CD4-positive, alpha-beta T cell treated with Interleukin-17A for 4 hours (primary cell): ENCODE measurements around the gene ZBTB7C.

Experiments used
- DNase-seq: peaks from one replicate; pipeline ENCODE4 v3.0.0-alpha.2; 2020; ENCODE audit warnings: mixed read lengths

Gene ZBTB7C

GRCh38 chr18:48387300-48387699, 21.9 kb downstream of the ZBTB7C start:
- DNase-seq: no peak

GRCh38 chr18:48385596-48385995, 23.6 kb downstream of the ZBTB7C start:
- DNase-seq: no peak

DNA sequence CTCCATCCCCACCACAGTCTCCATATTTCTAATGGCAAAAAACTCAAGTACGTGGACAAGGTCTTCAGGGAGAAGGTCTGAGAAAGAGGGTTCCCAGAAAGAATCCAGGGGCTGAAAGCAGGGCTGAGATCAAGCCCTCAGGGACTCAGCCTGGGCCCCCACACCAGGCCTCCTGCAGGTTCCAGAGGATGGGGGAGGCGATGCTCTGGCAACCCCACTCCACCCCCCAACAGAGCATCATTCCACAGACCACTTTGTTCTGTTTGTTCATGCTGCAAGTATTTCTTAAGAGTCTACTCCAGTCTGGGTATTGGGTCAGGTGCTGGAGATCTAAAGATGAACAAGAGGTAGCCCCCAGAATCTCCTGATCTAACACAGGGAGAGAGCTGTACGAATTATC, 32.2 kb downstream of the ZBTB7C start:
- no peak for DNase-seq

DNA sequence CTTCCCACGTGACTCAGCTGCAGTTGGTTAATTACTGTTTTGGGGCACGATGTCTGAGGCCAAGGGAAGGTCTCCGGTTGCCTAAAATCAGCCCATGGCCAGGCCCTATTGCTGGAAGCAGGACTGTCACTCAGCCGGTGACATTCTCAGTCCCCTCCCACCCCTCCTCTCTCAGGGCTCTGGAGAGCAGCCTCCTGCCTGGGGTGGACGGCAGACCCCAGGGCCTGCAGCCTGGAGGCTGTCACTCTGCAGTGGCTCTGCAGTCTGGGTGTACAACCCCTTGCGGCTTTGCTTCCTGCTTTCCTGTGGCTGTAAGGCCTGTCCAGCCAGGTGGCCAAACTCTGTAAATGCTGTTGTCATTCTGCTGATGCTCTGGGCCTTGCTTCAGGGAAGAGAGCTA, 32.8 kb downstream of the ZBTB7C start:
- no peak for DNase-seq

DNA sequence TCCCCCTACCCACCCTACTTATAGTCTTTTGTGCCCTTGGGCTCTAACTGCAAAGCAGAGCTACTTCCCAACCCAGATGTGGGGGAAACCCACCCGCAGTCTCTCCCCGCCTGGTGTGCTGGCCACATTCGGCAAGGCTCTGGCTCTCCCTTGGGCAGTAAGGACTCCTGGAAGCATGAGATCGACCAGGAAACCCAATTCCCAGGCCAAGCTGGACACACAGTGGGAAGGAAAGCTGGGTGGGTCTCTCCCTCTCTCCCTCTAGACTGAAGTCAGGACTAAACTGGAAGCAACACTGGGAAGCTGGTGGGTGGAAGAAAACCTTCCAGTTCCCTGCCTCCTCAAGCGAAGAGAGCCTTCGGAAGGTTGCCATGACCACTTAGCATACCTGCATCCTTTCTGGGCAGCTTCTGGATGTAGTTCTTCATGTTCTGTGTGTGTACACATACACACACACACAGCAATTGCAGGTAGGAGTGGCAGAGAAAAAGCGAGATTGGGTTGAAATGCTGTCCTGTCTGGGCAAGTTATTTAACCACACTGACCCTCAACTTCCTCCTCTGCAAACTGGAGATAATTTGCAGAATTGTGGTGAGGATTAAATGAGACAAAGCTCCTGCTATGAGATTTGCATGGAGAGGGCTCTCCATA, 33.9 kb downstream of the ZBTB7C start:
- no peak for DNase-seq

DNA sequence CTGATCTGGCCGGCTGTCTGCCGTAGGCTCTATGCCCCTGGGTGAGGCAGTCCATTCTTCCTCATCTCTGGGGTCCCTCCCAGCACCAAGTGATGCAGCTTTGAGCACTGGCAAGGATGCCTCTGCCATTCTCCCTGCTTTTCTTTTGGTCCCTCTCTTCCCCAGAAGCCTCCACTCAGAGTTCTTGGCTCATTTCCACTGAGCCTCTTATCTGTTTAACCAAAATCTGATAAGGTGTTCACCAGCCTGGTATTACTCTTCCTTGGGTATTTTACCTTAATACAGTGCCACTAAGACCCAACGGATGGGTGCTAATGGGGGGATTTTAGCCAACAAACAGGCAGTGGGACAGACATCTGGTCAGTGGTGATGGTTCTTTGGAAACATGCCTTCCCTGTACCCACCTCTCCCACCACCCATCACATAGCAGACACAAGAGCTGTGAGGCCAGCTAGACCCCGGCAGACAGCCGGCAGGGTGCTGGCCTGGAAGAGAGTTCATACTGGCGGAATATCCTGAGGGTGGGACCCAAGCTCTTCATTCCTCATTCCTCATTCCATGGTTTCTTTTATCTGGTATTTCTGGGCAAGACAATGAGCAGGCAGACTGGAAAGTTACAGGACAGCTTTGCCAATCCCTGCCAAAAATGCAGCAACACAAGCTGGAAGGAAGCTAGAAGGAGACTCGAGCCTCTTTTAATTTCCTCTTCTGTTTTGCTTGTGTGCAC, 34.6 kb downstream of the ZBTB7C start:
- no peak for DNase-seq

DNA sequence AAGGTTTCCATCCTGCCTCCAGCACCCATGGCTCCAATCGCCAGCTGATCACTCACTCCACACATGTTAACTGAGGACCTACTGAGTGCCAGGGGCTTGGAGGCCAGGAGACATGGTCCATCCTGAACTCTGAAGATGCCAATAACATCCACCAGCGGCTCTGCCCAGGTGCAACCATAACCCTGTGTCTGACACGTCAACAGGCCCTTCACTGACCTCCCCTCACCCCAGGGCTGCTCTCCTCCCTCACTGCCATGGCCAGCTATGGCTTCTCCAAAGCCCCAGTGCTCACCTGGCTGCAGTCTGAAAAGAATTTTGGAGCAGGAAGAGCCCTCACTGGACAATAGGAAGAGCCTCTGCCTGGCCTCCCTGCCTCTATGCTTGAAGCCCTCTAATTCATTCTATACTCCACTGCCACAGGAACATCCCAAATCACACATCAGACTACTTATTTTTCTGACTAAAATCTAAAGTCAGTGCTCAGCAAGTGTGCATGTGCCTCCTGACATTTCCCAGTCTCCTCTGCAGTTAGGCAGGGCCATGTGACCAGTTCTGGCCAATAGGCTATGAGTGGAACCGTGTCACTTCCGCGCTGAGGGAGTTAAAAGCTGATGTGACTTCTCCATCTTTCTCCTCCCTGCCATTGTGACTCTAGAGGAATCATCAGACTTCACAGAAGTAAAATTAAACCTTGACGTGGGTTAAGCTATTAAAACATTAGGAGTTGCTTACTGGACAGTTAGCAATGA, 37.2 kb downstream of the ZBTB7C start:
- DNase-seq: no peak

- DNase-seq: no peak
Observed at GRCh38 chr18:48367557-48367956, 41.6 kb downstream of the ZBTB7C start.

DNA sequence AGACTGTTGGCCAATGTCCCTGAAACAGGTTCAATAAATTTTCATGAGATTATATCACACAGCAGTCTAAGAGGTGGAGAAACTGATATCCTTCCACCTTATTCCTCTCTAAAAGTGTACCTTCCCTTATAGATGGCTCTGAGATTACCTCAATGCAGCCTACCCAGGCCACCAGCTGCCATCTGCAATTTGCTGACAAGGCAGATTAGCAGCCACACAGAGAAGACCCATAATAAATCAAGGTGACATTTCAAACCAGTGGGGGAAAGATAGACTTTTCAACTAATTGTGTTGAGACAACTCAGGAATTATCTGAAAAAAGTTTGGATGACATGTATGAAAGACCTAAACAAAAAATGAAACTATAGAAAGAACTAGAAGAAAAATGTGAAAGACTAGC, 43.2 kb downstream of the ZBTB7C start:
- DNase-seq: no peak

- no peak for DNase-seq
Observed at GRCh38 chr18:48364146-48364545, 45.0 kb downstream of the ZBTB7C start.

- no peak for DNase-seq
Observed at GRCh38 chr18:48363175-48363574, 46.0 kb downstream of the ZBTB7C start.

GRCh38 chr18:48361801-48362200, 47.4 kb downstream of the ZBTB7C start:
- no peak for DNase-seq

- DNase-seq: no peak
Observed at GRCh38 chr18:48360376-48361021, 48.7 kb downstream of the ZBTB7C start.

GRCh38 chr18:48359626-48360025, 49.6 kb downstream of the ZBTB7C start:
- DNase-seq: no peak

- DNase-seq: no peak
Observed at GRCh38 chr18:48358868-48359267, 50.3 kb downstream of the ZBTB7C start.

DNA sequence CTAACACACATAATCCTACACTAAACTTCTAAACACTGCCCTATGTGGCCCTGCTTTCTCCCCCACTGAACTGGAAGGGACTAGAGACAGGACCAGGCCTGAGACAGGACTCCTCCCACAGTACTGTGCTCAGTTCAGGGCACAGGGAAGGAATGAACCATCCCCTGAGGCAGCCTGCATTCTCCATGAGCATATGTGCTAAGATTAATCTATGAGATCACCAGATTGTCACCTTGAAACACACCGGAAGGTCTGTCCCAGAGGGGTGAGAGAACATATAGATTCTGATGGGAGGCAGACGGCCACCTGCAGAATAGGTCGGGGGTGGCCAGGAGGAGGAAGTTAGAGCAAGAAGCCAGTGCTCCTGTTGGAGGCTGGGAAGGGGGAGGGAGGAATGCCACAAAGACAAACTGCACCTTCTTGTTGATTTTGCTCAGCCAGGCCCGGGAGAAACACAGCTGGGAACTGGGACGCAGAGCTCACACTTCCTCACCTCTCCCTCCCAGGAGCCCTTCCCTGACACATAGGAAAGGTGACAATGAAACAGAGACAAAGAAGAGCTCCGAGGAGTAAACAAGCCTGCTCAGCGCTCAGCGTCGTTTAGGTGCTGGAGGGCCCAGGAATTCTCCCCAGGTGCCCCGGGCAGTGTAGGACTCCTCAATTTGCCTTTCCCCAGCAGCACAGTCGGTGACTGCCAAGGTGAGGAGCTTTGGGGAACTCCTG, 52.1 kb downstream of the ZBTB7C start:
- DNase-seq: no peak

GRCh38 chr18:48356151-48356745, 52.9 kb downstream of the ZBTB7C start:
- no peak for DNase-seq

DNA sequence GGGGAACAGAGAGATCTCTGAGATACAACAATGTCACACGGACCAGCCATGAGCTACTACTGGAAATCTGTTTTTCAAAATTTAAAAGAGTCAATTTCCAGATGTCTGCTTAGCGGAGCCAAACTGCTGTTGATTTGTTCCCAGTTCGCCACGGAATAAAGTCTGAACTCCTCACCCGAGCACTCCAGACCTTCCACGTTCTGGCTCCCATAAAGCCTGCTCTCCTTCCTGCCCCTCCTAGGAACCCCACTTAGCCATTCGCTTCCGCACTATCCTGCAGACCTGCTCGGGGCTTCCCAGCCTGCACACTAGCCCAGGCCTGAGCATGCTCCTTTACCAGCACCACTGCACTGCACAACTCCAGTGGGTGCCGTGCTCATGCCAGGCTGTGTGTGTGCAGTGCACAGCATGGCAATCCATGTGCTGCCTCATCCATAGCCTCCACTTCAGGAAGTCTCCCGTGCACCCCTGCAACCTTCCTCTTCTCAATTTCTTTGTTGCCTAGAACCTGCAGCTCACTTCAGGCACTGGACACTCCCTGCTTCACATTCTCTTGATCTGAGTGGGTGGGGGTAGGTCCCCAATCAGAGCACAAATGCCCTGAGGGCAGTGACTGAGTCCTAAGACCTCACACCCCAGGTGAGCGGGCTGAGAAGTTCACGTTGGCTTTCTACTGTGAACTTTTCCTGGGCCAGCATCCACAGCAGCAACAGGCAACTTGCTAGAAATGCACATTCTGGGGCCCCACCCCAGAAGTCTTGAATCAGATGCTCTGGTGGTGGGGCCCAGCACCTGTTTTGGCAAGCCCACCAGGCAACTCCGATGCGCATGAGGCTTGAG, 53.7 kb downstream of the ZBTB7C start:
- no peak for DNase-seq

DNA sequence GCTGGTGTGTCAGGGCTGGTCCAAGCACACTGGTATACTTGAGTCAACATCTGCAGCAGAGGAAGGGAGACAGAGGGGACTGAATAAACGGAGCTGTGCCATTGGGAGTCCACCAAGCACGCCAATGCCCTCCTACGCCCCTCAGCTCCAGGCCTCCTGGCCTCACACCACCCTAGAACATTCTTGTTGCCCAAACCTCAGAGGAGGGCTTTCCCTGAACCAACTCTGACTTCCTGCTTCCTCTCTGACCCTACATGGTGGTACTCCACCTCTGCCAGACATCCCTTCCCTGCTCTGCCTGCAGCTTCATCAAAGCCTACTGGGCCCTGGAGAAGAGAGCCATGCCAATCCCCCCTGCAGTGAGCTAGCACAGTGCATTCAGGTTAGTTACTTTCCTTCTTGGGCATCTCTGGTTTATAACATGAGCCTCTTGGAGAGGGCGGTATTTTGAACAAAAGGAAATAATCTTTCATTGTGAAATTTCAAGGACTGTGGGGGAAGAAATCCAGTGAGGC, 54.4 kb downstream of the ZBTB7C start:
- DNase-seq: no peak

- no peak for DNase-seq
Observed at GRCh38 chr18:48352051-48352755, 57.0 kb downstream of the ZBTB7C start.
